ENCODE results near the gene SLC9A9. TPM values are rescaled to one million over a fixed set of nuclear protein-coding genes. Genes with fewer than 3 reads are reported as not detected.

Gene SLC9A9
- polyA plus RNA-seq, 2 donors: 8.3 to 11.9 TPM

DNA sequence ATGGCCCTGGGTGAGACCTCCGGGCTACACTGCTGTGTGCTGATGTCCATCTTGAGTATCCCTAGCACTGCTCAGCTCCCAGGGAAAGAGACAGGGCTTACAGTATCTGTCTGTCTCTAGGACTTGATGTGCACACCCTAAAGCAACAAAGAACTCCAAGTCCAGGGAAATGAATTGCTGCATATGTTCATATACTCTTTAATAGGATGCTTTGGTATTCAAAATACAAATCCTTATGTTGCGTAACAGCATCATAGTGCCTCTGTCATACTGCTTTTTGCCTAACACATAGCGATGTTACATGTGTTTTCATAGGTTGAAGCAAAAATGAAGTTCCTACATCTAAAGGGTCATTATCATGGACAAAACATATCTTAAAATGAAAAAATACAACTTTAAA, 299.9 kb downstream of the SLC9A9 start:
- Histone ChIP-seq H3K9me3 (ENCODE audit: control insufficient read depth in 2 of 2, insufficient read depth in 1 of 2, low read depth in 1 of 2, low read length in 1 of 2) (no peaks in the 10 kb centered on the region), H3K4me1 (ENCODE audit: control insufficient read depth in 2 of 2, insufficient read depth in 2 of 2, low read length in 1 of 2) (no peaks in the 10 kb centered on the region), H3K36me3 (ENCODE audit: control insufficient read depth in 2 of 2, insufficient read depth in 2 of 2, low read length in 1 of 2) (peaks cover 4 to 6% of the 10 kb centered on the region in 2 donors), H3K27me3 (ENCODE audit: control insufficient read depth in 1 of 2, insufficient read depth in 2 of 2, low read length in 2 of 2) (no peaks in the 10 kb centered on the region), H3K4me3 (ENCODE audit: low read depth in 1 of 2, low read length in 2 of 2) (no peak overlapping the region), H3K27ac (ENCODE audit: low read depth in 2 of 2, low read length in 1 of 2) (no peak overlapping the region)
- WGBS, 2 donors: 97 to 98% methylated on average over 3 of the region's 3 CpGs

DNA sequence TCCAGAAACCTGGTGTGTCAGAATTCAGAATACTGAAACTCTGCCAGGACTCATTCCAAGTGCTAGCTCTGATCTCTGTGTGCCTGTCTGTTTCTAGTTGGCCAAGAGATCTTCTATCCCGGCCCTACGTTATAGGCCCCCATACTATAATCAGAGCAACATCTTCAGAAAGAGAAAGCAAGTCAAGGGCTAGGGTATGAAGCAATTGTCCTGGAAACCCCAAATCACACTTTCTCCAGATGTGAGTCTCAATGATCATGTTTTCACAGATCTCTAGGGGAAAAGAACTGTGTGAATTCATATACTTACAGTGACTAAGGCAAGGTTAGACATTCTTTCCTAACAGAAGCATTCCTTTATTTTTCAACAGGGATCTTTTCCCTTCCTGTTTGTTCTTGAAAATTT, 309.7 kb downstream of the SLC9A9 start:
- Histone ChIP-seq H3K9me3 (ENCODE audit: control insufficient read depth in 2 of 2, insufficient read depth in 1 of 2, low read depth in 1 of 2, low read length in 1 of 2) (no peaks in the 10 kb centered on the region), H3K27ac (ENCODE audit: low read depth in 2 of 2, low read length in 1 of 2) (no peak overlapping the region), H3K27me3 (ENCODE audit: control insufficient read depth in 1 of 2, insufficient read depth in 2 of 2, low read length in 2 of 2) (no peaks in the 10 kb centered on the region), H3K4me3 (ENCODE audit: low read depth in 1 of 2, low read length in 2 of 2) (no peak overlapping the region), H3K4me1 (ENCODE audit: control insufficient read depth in 2 of 2, insufficient read depth in 2 of 2, low read length in 1 of 2) (peaks cover 0 to 7% of the 10 kb centered on the region in 2 donors), H3K36me3 (ENCODE audit: control insufficient read depth in 2 of 2, insufficient read depth in 2 of 2, low read length in 1 of 2) (no peaks in the 10 kb centered on the region)
- WGBS, 2 donors: 43 to 45% methylated on average over 2 of the region's 2 CpGs

- no peak overlapping the region for H3K27ac ChIP-seq (ENCODE audit: low read depth in 2 of 2, low read length in 1 of 2)
- H3K4me3 ChIP-seq (ENCODE audit: low read depth in 1 of 2, low read length in 2 of 2): no peak overlapping the region
- H3K9me3 ChIP-seq (ENCODE audit: control insufficient read depth in 2 of 2, insufficient read depth in 1 of 2, low read depth in 1 of 2, low read length in 1 of 2): no peaks in the 10 kb centered on the region
- peaks cover 0 to 7% of the 10 kb centered on the region in 2 donors for H3K4me1 ChIP-seq (ENCODE audit: control insufficient read depth in 2 of 2, insufficient read depth in 2 of 2, low read length in 1 of 2)
- H3K36me3 ChIP-seq (ENCODE audit: control insufficient read depth in 2 of 2, insufficient read depth in 2 of 2, low read length in 1 of 2): no peaks in the 10 kb centered on the region
- WGBS, 2 donors: 78 to 81% methylated on average over 1 of the region's 1 CpG
- H3K27me3 ChIP-seq (ENCODE audit: control insufficient read depth in 1 of 2, insufficient read depth in 2 of 2, low read length in 2 of 2): no peaks in the 10 kb centered on the region
Measured at GRCh38 chr3:143538061-143538460, 310.2 kb downstream of the SLC9A9 start.

GRCh38 chr3:143536817-143537535, 311.3 kb downstream of the SLC9A9 start:
- Histone ChIP-seq H3K27me3 (ENCODE audit: control insufficient read depth in 1 of 2, insufficient read depth in 2 of 2, low read length in 2 of 2) (no peaks in the 10 kb centered on the region), H3K4me1 (ENCODE audit: control insufficient read depth in 2 of 2, insufficient read depth in 2 of 2, low read length in 1 of 2) (peaks cover 0 to 7% of the 10 kb centered on the region in 2 donors), H3K9me3 (ENCODE audit: control insufficient read depth in 2 of 2, insufficient read depth in 1 of 2, low read depth in 1 of 2, low read length in 1 of 2) (no peaks in the 10 kb centered on the region), H3K36me3 (ENCODE audit: control insufficient read depth in 2 of 2, insufficient read depth in 2 of 2, low read length in 1 of 2) (no peaks in the 10 kb centered on the region), H3K27ac (ENCODE audit: low read depth in 2 of 2, low read length in 1 of 2) (no peak overlapping the region), H3K4me3 (ENCODE audit: low read depth in 1 of 2, low read length in 2 of 2) (no peak overlapping the region)
- 53 to 67% methylated on average over 3 of the region's 3 CpGs for WGBS, 2 donors

GRCh38 chr3:143535994-143536784, 312.1 kb downstream of the SLC9A9 start:
- Histone ChIP-seq H3K4me1 (ENCODE audit: control insufficient read depth in 2 of 2, insufficient read depth in 2 of 2, low read length in 1 of 2) (peaks cover 0 to 7% of the 10 kb centered on the region in 2 donors), H3K4me3 (ENCODE audit: low read depth in 1 of 2, low read length in 2 of 2) (no peak overlapping the region), H3K27me3 (ENCODE audit: control insufficient read depth in 1 of 2, insufficient read depth in 2 of 2, low read length in 2 of 2) (no peaks in the 10 kb centered on the region), H3K27ac (ENCODE audit: low read depth in 2 of 2, low read length in 1 of 2) (no peak overlapping the region), H3K9me3 (ENCODE audit: control insufficient read depth in 2 of 2, insufficient read depth in 1 of 2, low read depth in 1 of 2, low read length in 1 of 2) (no peaks in the 10 kb centered on the region), H3K36me3 (ENCODE audit: control insufficient read depth in 2 of 2, insufficient read depth in 2 of 2, low read length in 1 of 2) (no peaks in the 10 kb centered on the region)
- WGBS, 2 donors: 77 to 81% methylated on average over 3 of the region's 3 CpGs

DNA sequence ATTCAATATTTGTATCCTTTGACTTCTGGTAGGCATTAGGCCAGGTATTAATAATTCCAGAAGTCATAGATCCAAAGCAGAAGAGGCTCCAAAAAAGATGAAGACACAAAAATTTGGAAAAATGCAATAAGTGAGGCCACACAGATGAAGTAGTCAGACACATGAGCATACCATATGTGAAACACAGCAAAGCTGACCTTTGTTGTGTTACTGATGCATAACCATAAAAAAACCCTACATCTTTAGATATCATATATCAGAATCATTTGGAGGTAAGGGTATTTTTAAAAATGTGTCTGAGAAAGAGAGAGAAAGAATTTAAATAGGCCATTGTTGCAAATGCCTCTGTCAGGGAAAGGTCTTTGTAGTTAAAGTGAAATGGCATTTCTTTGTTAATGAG, 314.9 kb downstream of the SLC9A9 start:
- H3K27ac ChIP-seq (ENCODE audit: low read depth in 2 of 2, low read length in 1 of 2): no peak overlapping the region

GRCh38 chr3:143532091-143532490, 316.2 kb downstream of the SLC9A9 start:
- Histone ChIP-seq H3K27me3 (ENCODE audit: control insufficient read depth in 1 of 2, insufficient read depth in 2 of 2, low read length in 2 of 2) (no peaks in the 10 kb centered on the region), H3K4me3 (ENCODE audit: low read depth in 1 of 2, low read length in 2 of 2) (no peak overlapping the region), H3K4me1 (ENCODE audit: control insufficient read depth in 2 of 2, insufficient read depth in 2 of 2, low read length in 1 of 2) (peaks cover 3 to 4% of the 10 kb centered on the region in 2 donors), H3K9me3 (ENCODE audit: control insufficient read depth in 2 of 2, insufficient read depth in 1 of 2, low read depth in 1 of 2, low read length in 1 of 2) (no peaks in the 10 kb centered on the region), H3K36me3 (ENCODE audit: control insufficient read depth in 2 of 2, insufficient read depth in 2 of 2, low read length in 1 of 2) (no peaks in the 10 kb centered on the region), H3K27ac (ENCODE audit: low read depth in 2 of 2, low read length in 1 of 2) (no peak overlapping the region)
- WGBS, 2 donors: 65 to 68% methylated on average over 1 of the region's 1 CpG

More for the DNA sequence above, 314.9 kb downstream of the SLC9A9 start:
- no peak overlapping the region for H3K4me3 ChIP-seq (ENCODE audit: low read depth in 1 of 2, low read length in 2 of 2)
- no peaks in the 10 kb centered on the region for H3K27me3 ChIP-seq (ENCODE audit: control insufficient read depth in 1 of 2, insufficient read depth in 2 of 2, low read length in 2 of 2)
- no peaks in the 10 kb centered on the region for H3K9me3 ChIP-seq (ENCODE audit: control insufficient read depth in 2 of 2, insufficient read depth in 1 of 2, low read depth in 1 of 2, low read length in 1 of 2)
- H3K36me3 ChIP-seq (ENCODE audit: control insufficient read depth in 2 of 2, insufficient read depth in 2 of 2, low read length in 1 of 2): no peaks in the 10 kb centered on the region
- H3K4me1 ChIP-seq (ENCODE audit: control insufficient read depth in 2 of 2, insufficient read depth in 2 of 2, low read length in 1 of 2): peaks cover 3 to 7% of the 10 kb centered on the region in 2 donors

DNA sequence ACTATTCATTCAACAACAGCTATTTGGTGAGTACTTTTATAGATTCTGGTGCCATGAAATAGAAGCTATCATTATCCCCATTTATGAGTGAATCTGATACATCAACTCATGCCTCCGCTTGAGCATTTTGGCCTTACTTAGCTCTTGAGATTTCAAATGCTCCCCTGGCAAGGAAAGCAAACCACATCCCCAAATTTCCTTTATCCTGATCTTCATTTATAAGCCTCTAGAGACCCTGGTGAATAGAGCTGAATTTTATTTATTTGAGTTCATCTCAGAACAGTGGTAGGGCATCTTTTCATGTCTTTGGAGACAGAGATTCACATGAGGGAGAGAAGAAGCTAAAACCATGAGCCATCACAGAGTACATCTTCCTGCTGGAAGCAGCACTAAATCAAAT, 317.2 kb downstream of the SLC9A9 start:
- H3K36me3 ChIP-seq (ENCODE audit: control insufficient read depth in 2 of 2, insufficient read depth in 2 of 2, low read length in 1 of 2): no peaks in the 10 kb centered on the region

GRCh38 chr3:143529798-143530197, 318.5 kb downstream of the SLC9A9 start:
- WGBS, 2 donors: 69 to 75% methylated on average over 3 of the region's 3 CpGs
- peaks cover 0 to 3% of the 10 kb centered on the region in 2 donors for H3K4me1 ChIP-seq (ENCODE audit: control insufficient read depth in 2 of 2, insufficient read depth in 2 of 2, low read length in 1 of 2)

More for the DNA sequence above, 317.2 kb downstream of the SLC9A9 start:
- H3K4me1 ChIP-seq (ENCODE audit: control insufficient read depth in 2 of 2, insufficient read depth in 2 of 2, low read length in 1 of 2): peaks cover 0 to 3% of the 10 kb centered on the region in 2 donors
- WGBS, 2 donors: 53 to 93% methylated on average over 1 of the region's 1 CpG
- H3K9me3 ChIP-seq (ENCODE audit: control insufficient read depth in 2 of 2, insufficient read depth in 1 of 2, low read depth in 1 of 2, low read length in 1 of 2): no peaks in the 10 kb centered on the region
- H3K4me3 ChIP-seq (ENCODE audit: low read depth in 1 of 2, low read length in 2 of 2): no peak overlapping the region
- H3K27ac ChIP-seq (ENCODE audit: low read depth in 2 of 2, low read length in 1 of 2): no peak overlapping the region
- no peaks in the 10 kb centered on the region for H3K27me3 ChIP-seq (ENCODE audit: control insufficient read depth in 1 of 2, insufficient read depth in 2 of 2, low read length in 2 of 2)

More at GRCh38 chr3:143529798-143530197, 318.5 kb downstream of the SLC9A9 start:
- Histone ChIP-seq H3K36me3 (ENCODE audit: control insufficient read depth in 2 of 2, insufficient read depth in 2 of 2, low read length in 1 of 2) (no peaks in the 10 kb centered on the region), H3K4me3 (ENCODE audit: low read depth in 1 of 2, low read length in 2 of 2) (no peak overlapping the region), H3K27ac (ENCODE audit: low read depth in 2 of 2, low read length in 1 of 2) (no peak overlapping the region), H3K27me3 (ENCODE audit: control insufficient read depth in 1 of 2, insufficient read depth in 2 of 2, low read length in 2 of 2) (no peaks in the 10 kb centered on the region), H3K9me3 (ENCODE audit: control insufficient read depth in 2 of 2, insufficient read depth in 1 of 2, low read depth in 1 of 2, low read length in 1 of 2) (no peaks in the 10 kb centered on the region)
